ENCODE results near the gene CYB5R4.

The CYB5R4 gene, protein sequence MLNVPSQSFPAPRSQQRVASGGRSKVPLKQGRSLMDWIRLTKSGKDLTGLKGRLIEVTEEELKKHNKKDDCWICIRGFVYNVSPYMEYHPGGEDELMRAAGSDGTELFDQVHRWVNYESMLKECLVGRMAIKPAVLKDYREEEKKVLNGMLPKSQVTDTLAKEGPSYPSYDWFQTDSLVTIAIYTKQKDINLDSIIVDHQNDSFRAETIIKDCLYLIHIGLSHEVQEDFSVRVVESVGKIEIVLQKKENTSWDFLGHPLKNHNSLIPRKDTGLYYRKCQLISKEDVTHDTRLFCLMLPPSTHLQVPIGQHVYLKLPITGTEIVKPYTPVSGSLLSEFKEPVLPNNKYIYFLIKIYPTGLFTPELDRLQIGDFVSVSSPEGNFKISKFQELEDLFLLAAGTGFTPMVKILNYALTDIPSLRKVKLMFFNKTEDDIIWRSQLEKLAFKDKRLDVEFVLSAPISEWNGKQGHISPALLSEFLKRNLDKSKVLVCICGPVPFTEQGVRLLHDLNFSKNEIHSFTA

DNA sequence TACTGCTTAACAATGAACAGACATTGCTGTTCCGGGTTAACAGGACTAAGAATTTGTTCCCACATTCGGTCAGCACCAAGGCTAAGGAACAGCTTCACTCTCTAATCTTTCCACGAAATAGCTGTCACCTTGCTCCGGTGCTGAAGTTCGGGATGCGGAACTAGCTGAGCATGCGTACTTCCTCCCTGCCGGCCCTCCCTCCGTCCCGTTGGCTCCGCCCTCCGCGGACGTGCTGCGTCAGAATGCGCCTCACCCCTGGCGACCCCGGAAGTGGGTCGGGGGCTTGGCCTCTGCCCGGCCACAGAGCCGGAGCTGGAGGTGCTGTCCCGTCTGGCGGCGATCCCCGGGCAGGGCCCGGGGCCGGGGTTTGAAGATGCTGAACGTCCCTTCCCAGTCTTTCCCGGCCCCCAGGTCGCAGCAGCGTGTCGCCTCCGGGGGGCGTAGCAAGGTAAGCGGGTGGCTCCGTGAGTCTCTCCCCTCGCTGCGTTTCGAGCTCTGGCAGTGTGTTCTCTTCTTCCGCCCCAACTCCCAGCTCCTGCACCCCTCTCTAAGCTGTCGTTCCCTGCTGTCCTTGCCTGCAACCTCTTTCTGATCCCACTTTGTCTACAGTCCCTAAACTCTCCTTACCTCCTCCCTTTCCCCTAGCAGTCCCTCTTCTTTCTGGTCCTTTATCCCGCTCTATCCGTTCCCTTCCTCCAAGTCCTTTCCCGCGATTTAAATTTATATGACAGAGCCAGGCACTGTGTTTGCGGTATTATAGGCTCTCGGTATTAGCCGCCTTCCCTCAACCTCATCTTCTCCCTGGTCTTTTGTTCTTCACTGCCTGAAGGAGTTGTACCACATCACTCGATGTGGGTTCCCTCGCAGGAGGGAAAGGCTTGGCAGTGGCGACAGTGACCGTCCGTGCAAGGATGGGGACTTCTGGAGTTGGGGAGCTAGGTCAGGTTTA lies at the start of gene CYB5R4:
CYB5R4 (plus strand) TSS at position 280 of the 949 bp plus-strand sequence; CDS start at position 374, 94 bp downstream.
- peak; percentile 89 to 92 for DNase-seq

DNA sequence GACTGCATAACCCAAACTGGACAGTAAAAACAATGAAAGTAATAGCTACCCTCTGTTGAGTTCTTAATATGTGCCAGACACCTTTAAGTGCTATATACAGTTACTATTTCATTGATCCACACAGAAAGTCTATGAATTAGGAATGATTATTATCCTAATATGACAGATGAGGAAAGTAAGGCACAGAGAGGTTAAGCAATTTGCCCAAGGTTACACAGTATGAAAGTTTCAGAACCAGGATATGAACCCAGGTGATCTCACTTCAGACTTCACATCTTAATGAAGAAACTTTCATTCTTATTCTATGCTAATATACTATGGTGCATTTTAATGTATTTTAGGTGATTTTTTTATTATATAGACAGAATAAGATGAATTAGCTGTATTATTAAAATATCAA lies 46.9 kb upstream of the CYB5R4 start:
- no peak for DNase-seq

DNA sequence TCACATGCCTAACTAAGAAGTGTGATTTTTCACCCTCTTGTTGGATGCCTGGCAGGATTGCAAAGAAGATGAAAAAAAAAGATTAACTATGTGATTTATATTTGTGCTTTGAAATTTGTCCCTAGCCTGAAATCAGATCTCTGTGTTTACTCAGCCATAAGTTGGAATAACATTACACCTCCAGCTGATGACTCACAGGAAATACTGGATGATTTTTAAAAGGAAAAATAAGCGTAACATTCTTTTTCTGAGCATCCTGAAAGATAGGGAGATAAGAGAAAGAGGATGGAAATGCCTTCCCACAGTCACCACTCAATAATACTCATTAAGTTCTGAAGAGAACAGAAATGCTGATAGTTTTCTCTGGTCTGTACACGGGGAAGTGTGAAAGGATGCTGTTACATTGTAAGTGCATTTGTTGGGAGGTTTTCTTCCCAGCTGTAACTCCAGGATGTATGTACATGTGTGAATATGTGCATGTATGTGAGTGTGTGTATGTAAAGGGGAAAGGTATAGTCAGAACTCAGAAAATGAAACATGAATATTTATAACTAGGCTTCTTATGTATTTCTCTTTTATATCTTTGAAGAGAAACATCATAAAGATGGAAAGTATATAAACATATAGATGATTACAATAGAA lies 43.7 kb upstream of the CYB5R4 start:
- no peak for DNase-seq

DNA sequence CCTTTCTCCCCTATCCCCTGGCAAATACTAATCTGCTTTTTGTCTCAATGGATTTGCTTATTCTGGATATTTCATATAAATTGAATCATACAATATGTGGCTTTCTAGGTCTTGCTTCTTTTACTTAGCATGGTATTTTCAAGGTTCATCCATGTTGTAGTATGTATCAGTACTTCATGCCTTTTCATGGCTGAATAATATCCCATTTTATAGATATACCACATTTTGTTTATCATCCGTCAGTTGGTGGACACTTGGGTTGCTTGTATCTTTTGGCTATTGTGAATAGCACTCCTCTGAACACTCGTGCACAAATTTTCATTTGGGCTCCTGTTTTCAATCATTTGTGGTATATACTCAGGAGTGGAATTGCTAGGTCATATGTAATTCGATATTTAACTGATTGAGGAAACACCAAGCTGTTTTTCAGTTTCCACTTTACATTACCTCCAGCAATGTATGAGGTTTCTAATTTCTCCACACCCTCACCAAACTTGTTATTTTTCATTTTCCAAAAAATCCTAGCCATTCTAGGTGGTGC lies 36.8 kb upstream of the CYB5R4 start:
- no peak for DNase-seq

DNA sequence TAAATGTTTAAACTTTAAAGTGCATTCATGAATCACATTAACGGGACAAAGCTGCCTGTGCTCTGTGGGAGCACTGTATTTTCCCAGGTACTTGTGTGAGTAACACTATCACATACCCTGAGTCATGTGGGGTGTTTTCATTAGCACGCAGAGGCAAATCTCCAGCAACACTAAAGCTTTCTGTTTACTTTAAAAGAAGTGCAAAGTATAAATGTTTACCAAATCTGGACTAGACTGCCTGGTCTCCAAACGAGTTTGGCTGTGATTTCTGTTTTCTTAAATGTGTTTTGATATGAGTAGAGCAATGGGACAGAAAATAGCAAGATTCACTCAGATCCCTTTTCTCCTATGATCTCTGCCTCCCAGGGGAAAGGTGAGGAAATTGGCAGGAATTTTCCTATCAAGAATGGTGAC lies 35.1 kb upstream of the CYB5R4 start:
- no peak for DNase-seq

DNA sequence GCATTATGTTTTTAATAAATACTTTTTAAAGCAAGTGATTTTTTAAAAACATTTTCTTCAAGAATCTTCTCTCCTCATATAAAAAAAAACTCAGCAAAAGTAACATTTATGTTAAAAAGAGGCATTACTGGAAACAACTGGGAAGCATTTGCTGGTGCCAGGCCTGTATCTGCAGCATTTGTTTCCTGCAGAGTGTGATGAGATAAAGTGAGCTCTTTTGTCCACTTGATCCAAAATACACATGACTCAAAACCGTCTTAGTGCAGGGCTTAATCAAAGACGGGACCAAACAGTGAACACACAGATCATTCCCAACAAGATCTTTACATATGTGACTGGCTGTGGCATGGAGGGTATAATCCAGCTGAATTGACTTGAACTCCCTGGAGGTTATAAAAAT lies 34.7 kb upstream of the CYB5R4 start:
- DNase-seq, result no peak

DNA sequence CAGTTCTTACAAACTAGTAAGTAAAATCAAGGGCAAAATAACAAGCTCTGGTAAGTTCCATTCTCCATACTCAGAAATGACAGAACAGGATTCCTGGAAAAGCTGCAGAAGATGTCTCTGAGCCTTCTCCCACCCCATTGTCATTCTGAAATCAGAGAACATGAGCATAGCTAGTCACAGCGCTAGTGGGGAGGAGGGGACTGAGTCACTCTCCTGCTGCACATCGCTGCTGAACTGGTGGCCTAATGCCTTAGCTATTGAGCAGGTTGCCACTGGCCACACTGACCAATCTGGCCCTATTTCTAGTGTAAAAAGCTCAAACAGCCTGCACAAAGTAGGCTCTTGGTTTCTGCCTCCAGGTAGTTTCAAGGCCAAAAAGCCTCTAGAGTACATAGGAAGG lies 32.4 kb upstream of the CYB5R4 start:
- no peak for DNase-seq

DNA sequence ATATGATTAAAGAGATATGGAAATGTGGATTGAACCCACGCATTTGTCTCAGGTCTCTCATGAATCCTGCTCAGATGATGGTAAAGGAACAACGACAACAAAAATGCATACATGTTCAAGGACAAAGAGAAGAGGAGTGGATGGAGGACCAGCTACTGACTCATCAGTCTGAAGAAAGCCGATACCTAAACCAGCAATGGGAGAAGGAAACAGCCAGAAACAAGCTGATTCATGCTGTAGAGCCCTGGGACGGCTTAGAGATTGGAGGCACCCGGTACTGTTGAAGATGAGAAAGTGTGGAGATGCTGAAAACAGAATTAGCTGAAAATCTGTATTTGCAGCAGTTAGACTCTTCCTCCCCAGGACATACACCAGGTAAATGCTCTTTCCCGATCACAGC lies 20.8 kb upstream of the CYB5R4 start:
- no peak for DNase-seq

DNA sequence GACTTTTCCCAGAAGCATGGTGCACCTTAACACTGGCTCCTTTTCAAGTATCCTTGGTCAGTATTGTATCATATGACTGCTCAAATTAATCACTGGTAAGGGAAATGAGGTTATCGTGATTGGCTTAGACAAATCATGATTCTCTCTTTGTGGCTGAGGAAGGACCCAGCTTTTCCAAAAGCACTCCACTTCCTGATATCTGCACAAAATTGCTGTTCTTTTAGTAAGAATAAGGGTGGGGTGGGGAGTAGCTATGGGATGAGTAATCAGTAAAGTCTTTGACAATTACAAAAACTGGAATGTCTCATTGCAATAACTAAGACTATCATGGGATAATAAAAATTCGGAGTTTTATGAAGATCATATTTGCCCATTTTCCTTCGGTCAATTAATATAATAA lies 15.3 kb upstream of the CYB5R4 start:
- DNase-seq, result no peak

DNA sequence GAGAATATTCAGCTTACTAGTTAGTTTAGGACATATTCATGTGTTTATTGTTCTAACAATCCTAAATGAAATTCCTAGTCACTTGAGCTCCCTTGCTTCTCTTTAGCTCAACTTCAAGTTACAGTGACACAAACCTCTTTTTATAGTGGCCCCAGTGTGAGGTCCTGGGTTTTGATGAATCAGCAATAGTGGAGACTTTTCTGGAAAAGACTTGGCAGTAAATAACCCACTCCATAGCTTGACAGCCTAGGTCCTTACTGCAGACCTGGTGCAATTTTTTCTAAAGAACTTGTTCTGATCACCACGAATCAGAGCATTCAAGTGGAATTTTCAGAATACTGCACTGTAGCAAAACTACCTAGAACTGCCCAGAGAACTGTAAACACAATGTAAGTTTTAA lies 13.2 kb upstream of the CYB5R4 start:
- no peak for DNase-seq

DNA sequence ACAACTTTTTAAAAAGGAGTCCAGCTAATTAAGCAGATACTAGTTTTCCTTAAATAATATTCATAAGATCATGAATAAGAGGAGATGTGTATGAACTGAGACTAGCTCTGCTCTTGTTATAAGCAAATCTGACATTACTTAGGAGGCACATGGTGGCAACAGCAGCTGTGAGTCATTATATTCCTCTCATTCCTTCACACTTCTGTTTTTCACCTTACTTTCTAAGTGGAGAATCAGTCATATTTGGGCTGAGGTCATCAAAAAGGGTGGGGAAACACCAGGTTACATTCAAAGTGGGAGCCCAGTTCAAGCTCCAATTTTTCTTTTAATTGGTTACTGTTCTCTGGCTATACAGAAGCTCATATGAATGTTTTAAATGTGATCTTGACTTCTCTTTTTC lies 12.3 kb upstream of the CYB5R4 start:
- no peak for DNase-seq

DNA sequence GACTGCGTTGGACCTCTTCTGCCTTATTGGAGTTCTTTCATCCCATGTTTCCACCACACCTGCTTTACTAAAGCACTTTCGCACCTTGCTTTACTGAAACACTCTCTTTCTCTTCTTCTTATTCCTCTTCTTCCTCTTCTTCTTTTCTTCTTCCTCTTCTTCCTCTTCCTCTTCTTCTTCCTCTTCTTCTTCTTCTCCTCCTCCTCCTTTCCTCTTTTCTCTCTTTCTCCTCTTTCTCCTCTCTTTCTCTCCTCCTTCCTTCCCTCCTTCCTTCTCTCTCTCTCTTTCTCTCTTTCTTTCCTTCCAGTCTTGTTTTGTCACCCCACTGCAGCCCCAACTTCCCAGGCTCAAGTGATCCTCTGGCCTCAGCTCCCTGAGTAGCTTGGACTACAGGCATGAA lies 10.4 kb upstream of the CYB5R4 start:
- DNase-seq, result no peak

DNA sequence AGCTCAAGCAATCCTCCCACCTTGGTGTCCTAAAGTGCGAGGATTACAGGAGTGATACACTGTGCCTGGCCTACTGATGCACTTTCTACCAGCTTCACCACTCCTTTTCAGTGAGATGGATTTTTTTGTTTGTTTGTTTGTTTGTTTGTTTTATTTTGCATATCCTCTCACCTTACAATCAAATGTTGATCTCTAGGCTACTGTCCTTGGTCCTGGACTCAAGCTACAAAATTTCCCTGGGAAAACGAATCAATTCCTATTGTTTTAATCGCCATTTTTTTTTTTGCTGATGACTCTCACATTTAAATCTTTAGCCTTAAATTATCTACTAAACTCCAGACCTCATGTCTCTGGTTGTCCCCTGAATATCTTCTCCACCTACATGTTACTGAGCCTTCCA lies 9.9 kb upstream of the CYB5R4 start:
- no peak for DNase-seq

DNA sequence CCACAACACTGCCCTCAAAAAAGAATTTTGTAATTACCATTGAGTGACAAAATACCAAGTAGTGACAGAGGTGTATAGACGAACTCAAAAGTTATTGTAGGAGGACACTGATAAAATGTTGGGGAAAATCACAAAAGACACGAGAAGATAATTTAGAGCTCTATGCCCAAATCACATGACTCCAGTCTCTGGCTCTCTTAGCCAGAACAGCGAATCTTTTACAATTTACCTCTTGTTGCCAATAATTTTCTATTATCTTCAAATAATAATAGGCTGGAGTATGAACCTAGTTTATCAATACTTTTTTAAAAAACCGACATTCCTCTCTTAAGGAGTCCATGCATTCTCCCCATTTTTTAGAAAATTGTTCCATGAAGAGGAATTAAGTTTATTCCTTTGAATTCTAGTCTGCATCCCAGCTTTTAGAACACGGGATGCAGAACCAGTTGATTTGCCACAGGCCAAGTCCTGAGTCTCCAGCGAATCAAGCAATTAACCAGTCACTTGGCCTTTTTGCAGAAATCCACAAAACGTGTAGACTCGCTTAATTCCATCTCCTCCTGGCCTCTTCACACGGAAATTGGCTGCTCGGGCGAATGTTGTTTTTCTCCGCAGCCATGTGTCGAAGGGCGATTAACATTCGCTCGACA lies 6.8 kb upstream of the CYB5R4 start:
- DNase-seq, result no peak

DNA sequence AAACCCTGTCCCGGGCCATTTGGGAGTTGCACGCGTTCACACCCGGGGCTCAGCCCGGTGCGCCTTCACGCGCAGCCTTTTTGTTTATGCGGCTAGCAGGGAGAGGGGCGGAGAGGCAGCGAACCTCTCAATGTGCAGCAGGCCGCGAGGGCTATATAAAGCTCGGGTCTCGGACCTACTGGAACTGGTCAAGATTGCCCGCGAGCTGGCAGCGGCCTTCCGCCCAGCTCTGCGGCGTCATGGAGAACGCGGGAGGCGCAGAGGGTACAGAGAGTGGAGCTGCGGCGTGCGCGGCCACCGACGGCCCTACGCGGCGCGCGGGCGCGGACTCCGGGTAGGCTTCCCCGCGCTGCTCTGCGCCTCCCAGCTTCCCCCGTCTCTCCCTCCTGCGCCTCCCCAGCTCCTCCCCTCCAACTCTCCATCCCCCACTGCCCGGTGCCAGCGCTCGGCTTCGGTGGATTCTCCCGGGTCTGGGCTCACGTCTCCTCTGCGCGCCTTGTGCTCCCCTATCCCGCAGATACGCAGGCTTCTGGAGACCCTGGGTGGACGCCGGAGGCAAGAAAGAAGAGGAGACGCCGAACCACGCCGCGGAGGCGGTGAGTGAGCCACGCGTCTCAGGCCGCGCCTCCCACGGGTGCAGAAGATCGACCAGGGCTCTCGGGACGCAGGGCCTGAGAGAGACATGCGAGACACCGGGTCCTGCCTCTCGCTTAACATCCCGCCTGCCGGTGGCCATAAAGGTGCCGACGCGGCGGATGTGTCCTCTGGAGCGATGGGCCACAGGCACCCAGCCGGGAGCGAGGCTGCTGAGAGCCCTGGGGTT lies 6.1 kb upstream of the CYB5R4 start, which contains the start of gene RIPPLY2:
RIPPLY2 (plus strand) TSS at position 183 of the 823 bp plus-strand sequence; CDS start at position 240, 57 bp downstream.
- DNase-seq, result no peak

DNA sequence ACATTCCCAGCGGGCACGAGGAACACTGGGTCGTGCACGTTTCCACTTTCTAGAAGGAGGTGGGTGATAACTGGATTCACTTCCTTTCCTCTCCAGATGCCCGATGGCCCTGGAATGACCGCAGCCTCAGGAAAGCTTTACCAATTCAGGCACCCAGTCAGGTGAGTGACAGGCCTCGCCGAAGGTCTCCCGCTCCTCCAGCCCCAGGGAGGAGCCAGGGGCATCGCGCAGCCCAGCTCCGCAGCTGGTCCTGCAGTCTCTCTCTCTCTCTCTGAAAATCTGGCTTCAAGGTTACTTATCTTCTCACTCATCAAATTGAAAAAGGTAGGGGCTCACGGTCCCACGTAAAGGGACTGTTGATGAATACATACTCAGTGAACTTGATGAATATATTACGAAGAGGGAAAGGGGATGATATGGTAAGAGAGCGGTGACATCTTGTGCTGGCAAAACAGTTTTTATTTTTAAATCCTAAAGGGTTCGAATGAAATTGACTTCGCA lies 5.4 kb upstream of the CYB5R4 start:
- no peak for DNase-seq

DNA sequence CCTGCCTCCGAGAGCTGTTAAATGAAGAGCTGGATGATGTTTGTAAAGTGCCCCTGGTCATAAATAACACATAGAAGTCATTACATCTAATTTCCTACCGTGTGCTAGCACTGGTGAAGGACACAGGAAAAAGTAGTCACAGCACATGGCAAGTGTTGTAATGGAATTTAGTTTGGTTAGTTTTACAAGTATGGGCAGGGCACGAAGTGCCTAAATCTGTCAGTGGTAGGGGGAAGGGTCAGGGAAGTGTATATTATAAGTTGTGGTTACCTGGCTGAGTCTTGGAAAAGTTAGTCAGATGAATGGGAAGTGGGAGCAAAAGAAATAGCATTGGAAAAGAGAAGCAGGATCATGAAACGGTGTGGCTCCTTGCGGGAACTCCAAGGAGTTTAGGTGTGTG lies 4.7 kb upstream of the CYB5R4 start:
- DNase-seq, result no peak

DNA sequence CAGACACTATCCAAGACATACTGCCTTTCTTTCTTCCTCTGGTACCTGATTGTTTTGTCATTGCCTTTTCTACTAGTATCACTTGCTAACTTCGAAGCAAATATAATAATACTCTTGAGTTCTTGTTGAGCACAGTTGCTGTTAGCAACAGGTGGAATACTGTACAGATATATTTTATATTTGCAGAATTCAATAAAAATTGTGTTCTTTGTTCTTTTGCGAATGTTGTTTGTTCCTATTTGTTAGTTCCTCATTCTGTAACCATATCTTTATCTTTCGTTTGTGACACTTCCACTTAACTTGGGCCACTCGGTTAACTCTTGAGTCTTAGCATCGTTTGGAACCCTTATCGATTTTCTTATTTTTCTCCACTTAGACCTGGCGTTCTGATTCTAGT lies 868 bp downstream of the CYB5R4 start:
- DNase-seq, result no peak

DNA sequence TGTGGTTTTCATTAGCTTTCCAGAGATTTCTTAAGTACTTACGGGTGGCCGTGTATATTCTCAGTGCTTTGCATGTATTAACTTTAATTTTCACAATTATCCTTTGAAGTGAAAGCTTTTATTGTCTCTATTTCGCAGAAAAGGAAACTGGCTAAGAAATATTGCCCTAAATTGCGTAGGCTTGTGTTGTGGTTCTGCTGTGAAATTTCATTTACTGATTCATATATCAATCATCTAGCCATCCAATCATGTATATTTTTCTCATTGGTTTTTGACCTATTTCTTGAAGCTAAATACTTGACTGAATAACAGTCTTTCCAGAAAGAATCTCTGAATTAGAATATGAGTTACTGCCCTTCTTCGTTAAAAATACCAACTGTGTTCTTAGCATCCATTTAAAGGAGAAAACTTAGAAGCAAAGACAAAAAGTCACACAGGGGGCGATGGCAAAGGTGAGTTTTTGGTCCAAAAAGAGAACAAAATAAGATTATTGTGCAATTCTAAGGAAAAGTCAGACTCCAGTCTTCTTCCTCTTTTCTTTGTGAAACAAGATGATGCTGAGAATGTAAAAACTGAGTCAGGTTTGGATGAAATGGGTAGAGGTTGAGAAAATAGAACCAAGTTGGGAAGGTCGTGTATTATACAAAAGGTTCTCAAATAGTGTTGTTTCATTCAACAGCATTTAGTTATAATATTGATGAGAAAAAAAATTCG lies 1.4 kb downstream of the CYB5R4 start:
- no peak for DNase-seq

DNA sequence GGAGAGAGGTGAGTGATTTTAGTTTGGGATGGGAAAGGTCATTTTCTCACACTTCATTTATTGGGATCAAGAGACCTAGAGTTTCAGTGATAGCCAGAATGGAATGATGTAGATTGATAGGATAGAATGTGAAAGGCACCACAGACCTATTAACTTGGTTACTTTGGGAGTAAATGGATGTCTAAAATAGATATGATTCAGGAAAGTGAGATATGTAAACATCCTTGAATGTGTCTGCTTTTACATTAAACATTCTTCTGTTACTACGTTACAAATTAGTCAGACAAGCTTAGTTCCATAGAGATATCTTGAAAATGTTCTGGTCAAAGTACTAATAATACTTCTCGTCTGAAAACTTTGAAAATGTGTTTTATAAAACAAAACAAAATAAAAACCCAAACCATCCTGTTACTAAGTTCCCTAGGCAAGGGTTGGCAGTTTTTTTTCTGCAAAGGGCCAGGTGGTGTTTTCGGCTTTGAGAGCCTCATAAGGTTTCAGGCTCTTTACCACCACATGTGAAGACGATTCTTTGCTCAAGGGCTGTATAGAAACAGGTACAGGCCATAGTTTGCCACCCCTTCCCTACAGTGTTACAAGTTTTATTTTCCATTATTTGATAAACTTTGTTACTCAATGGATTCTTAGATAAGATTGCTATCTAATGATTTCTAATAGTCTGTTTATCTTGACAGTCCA lies 3.4 kb downstream of the CYB5R4 start:
- DNase-seq, result no peak

Data from activated CD4-positive, alpha-beta T cell treated with anti-CD3 and anti-CD28 coated beads for 4 hours (primary cell).